Astrocyte (in vitro differentiated cells and primary cell): ENCODE results near the gene ATG9B. TPM values are rescaled to one million over a fixed set of nuclear protein-coding genes. Genes with fewer than 3 reads are reported as not detected.
A peak's percentile ranks its signal among the peaks of the same experiment; 100 is the strongest.

ENCODE experiments used
- DNase-seq: peaks from one replicate; pipeline ENCODE4 v3.0.0-alpha.2; 2010; ENCODE audit warnings: low read depth
- FAIRE-seq: peaks from 2 replicates; lab custom pipeline; 2011; peaks lifted over from hg19 to GRCh38; lab: Jason Lieb, UNC
- H2AFZ ChIP-seq: 2 replicates; pipeline ENCODE4 v1.6.0; 2012; ENCODE audit warnings: low read depth, low read length, inconsistent platforms
- H3K27ac ChIP-seq: 2 replicates; pipeline ENCODE4 v1.5.1; 2011; ENCODE audit warnings: low read depth, low read length, inconsistent platforms
- H3K27me3 ChIP-seq: 2 replicates; pipeline ENCODE4 v1.6.0; 2011; ENCODE audit warnings: low read length, inconsistent platforms; ENCODE audit not compliant: insufficient read depth
- H3K36me3 ChIP-seq: 2 replicates; pipeline ENCODE4 v1.5.1; 2011; ENCODE audit warnings: low read length, inconsistent platforms; ENCODE audit not compliant: insufficient read depth
- H3K4me1 ChIP-seq: 2 replicates; pipeline ENCODE4 v1.5.1; 2011; ENCODE audit warnings: low read length, inconsistent platforms; ENCODE audit not compliant: insufficient read depth
- H3K4me2 ChIP-seq: 2 replicates; pipeline ENCODE4 v1.6.0; 2012; ENCODE audit warnings: low read length, inconsistent platforms
- H3K4me3 ChIP-seq: 2 replicates; pipeline ENCODE4 v1.5.1; 2011; ENCODE audit warnings: low read depth, mild to moderate bottlenecking, low read length, inconsistent platforms; ENCODE audit not compliant: insufficient read depth
- H3K79me2 ChIP-seq: 2 replicates; pipeline ENCODE4 v1.6.0; 2012; ENCODE audit warnings: mild to moderate bottlenecking, low read length, inconsistent platforms; ENCODE audit not compliant: insufficient read depth
- H3K9ac ChIP-seq: 2 replicates; pipeline ENCODE4 v1.6.0; 2012; ENCODE audit warnings: mild to moderate bottlenecking, low read length, inconsistent platforms
- H3K9me3 ChIP-seq: 2 replicates; pipeline ENCODE4 v1.5.1; 2012; ENCODE audit warnings: low read depth, mild to moderate bottlenecking, low read length, inconsistent platforms; ENCODE audit not compliant: insufficient read depth
- H4K20me1 ChIP-seq: 2 replicates; pipeline ENCODE4 v1.6.0; 2012; ENCODE audit warnings: low read length, inconsistent platforms; ENCODE audit not compliant: insufficient read depth
- H3K27ac Mint-ChIP-seq: one replicate; pipeline ENCODE4 v1.8.0; 2021; ENCODE audit warnings: mild to moderate bottlenecking, mixed read lengths; ENCODE audit not compliant: unreplicated experiment
- H3K27me3 Mint-ChIP-seq: one replicate; pipeline ENCODE4 v1.8.0; 2021; ENCODE audit warnings: low read depth, mixed read lengths; ENCODE audit not compliant: unreplicated experiment
- H3K36me3 Mint-ChIP-seq: one replicate; pipeline ENCODE4 v1.8.0; 2021; ENCODE audit warnings: low read depth, mixed read lengths; ENCODE audit not compliant: unreplicated experiment
- H3K4me1 Mint-ChIP-seq: one replicate; pipeline ENCODE4 v1.8.0; 2021; ENCODE audit warnings: low read depth, mixed read lengths; ENCODE audit not compliant: unreplicated experiment
- H3K4me3 Mint-ChIP-seq: one replicate; pipeline ENCODE4 v1.8.0; 2021; ENCODE audit warnings: mild to moderate bottlenecking, moderate library complexity, mixed read lengths; ENCODE audit not compliant: unreplicated experiment
- H3K9me3 Mint-ChIP-seq: one replicate; pipeline ENCODE4 v1.8.0; 2021; ENCODE audit warnings: mild to moderate bottlenecking, mixed read lengths; ENCODE audit not compliant: unreplicated experiment
- CTCF ChIP-seq: IDR thresholded peaks from 2 replicates; pipeline ENCODE4 v1.5.1; 2011; ENCODE audit warnings: low read depth, mild to moderate bottlenecking, inconsistent platforms, low read length, moderate library complexity; ENCODE audit not compliant: insufficient read depth
- EZH2 ChIP-seq: IDR thresholded peaks from 2 replicates; pipeline ENCODE4 v1.6.1; 2012; ENCODE audit warnings: mild to moderate bottlenecking, low read length, inconsistent platforms; ENCODE audit not compliant: insufficient read depth
- total RNA-seq: library from RNA; stranded (reverse); gene quantifications from 2 replicates; pipeline ENCODE4 v1.2.1, GENCODE V29; 2021

Gene ATG9B
- total RNA-seq, 1 donor from 2014 or later = 2.2 TPM

DNA sequence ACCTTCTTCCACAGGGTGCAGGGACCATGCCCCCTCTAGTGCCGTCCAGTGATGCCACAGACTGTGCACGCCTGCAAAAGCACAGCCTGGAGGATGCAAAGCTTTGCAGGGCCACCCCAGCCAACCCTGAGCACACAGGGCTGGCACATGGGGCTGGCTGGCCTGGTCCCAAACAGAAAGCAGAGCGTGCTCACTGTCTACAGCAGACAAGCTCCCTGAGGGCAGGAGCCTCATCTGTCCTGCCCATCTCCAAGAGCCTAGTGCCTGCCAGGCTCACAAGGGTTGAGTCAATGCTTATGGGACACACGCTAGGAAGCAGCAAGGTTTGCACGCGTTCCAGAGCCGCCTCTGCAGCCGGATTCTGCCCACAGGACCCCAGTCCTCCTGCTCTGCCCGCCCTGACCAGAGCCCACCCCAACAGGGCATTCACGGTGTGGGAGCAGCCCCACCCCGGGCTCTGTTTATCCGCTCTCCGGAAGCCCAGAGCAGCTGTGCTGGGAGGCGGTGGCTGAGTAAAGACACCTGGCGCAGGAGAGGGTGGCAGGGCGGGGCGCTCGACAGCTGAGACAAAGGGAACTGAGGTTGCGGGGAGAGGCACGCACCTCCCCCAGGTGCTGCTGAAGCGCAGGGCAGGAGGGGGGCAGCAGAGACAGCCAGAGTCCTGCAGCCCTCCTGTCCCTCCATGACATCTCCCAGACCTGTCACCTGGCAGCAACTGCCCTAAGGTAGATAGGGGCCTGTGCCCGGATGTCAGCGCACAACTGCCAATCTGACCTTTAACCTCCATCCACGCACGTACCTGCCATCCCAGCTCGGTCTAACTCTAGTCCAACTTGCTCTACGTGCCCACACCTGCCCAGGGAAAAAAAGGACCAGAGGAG, 50.5 kb downstream of the ATG9B start:
- Histone ChIP-seq H3K9ac (no peak overlapping the region), H3K4me1 (peaks cover 5% of the 10 kb centered on the region), H3K27me3 (peaks cover 38% of the 10 kb centered on the region), H3K27ac (no peak overlapping the region), H3K36me3 (no peaks in the 10 kb centered on the region), H3K79me2 (no peaks in the 10 kb centered on the region), H2AFZ (no peak overlapping the region), H3K9me3 (no peaks in the 10 kb centered on the region), H3K4me3 (no peak overlapping the region), H4K20me1 (peaks cover 8% of the 10 kb centered on the region), H3K4me2 (no peak overlapping the region)
- Mint-ChIP-seq H3K27ac (peak overlapping the region; percentile 47), H3K36me3 (peaks cover 2% of the 10 kb centered on the region), H3K4me1 (peaks cover 12% of the 10 kb centered on the region), H3K4me3 (no peak overlapping the region), H3K9me3 (no peaks in the 10 kb centered on the region), H3K27me3 (peaks cover 31% of the 10 kb centered on the region)
- no peak for TF ChIP-seq EZH2
- TF ChIP-seq CTCF = no peak
- no peak for DNase-seq
- FAIRE-seq = no peak

DNA sequence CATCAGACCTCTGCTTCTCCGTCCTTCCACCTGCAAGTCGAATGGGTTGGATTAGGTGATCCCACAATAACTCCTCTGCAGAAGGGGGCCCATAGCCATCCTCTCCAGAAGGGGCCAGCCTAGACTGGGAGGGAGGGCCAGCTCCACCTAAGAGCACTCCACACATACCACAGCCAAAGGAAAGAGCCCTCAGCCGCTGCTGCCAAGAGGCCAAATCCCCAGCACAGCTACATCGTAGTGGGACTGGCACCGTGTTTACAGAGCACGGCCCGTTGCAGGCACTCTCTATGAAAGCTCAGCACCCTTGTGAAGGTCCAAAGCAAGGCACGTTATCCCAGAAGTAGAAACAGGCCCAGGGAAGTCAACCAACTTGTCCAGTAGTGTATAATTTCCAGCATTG, 51.6 kb downstream of the ATG9B start:
- H3K27ac Mint-ChIP-seq = no peak overlapping the region
- FAIRE-seq (no peak), DNase-seq (no peak)
- no peak overlapping the region for H3K4me3 Mint-ChIP-seq
- H4K20me1 ChIP-seq = peaks cover 8% of the 10 kb centered on the region
- H3K4me1 ChIP-seq = no peaks in the 10 kb centered on the region
- no peaks in the 10 kb centered on the region for H3K9me3 Mint-ChIP-seq
- peaks cover 42% of the 10 kb centered on the region for H3K27me3 ChIP-seq
- no peak overlapping the region for H3K27ac ChIP-seq
- no peak overlapping the region for H3K4me3 ChIP-seq
- no peaks in the 10 kb centered on the region for H3K36me3 ChIP-seq
- H3K4me2 ChIP-seq = no peak overlapping the region
- no peaks in the 10 kb centered on the region for H3K9me3 ChIP-seq
- H3K4me1 Mint-ChIP-seq = peaks cover 13% of the 10 kb centered on the region
- peaks cover 31% of the 10 kb centered on the region for H3K27me3 Mint-ChIP-seq
- H2AFZ ChIP-seq = no peak overlapping the region
- no peak overlapping the region for H3K9ac ChIP-seq
- no peak for TF ChIP-seq EZH2
- TF ChIP-seq CTCF = no peak
- H3K36me3 Mint-ChIP-seq = peaks cover 2% of the 10 kb centered on the region
- no peaks in the 10 kb centered on the region for H3K79me2 ChIP-seq

DNA sequence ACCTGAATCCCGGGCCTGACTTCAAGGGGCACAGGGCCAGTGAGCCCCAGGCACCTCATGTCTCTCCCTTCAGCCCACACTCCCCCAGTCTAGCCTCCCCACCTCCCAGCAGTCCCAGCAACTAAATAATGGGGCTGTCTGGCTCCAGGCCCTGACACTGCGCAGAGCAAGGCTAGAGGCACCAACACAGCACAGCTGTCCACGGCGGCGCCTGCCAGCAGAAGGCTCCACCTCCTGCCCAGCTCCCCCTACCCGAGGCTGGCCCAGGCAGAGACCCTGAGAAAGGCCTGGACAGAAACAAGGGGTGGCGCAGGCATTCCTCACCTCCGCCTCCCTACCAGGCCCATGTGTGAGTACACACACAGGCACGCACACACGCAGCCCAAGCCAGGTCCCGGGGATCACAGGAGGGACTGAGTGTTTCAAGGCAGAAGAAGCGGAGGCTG, 52.2 kb downstream of the ATG9B start:
- Mint-ChIP-seq H3K4me3 (no peak overlapping the region), H3K36me3 (peaks cover 3% of the 10 kb centered on the region), H3K27me3 (peaks cover 27% of the 10 kb centered on the region), H3K27ac (no peak overlapping the region), H3K9me3 (no peaks in the 10 kb centered on the region), H3K4me1 (peaks cover 9% of the 10 kb centered on the region)
- H3K9ac ChIP-seq = no peak overlapping the region
- no peak overlapping the region for H3K27ac ChIP-seq
- H3K4me2 ChIP-seq = no peak overlapping the region
- H3K9me3 ChIP-seq = no peaks in the 10 kb centered on the region
- H3K27me3 ChIP-seq = peaks cover 43% of the 10 kb centered on the region
- no peaks in the 10 kb centered on the region for H3K36me3 ChIP-seq
- no peak overlapping the region for H3K4me3 ChIP-seq
- H4K20me1 ChIP-seq = peaks cover 5% of the 10 kb centered on the region
- no peak for FAIRE-seq
- peak; percentile 11 for DNase-seq
- TF ChIP-seq CTCF (no peak), EZH2 (no peak)
- H2AFZ ChIP-seq = no peak overlapping the region
- no peaks in the 10 kb centered on the region for H3K79me2 ChIP-seq
- H3K4me1 ChIP-seq = no peaks in the 10 kb centered on the region
